GM12891 (cell line): ENCODE measurements around the gene SLC24A3.

Experiments
- DNase-seq: peaks from one replicate; pipeline ENCODE4 v3.0.0; 2011; ENCODE audit warnings: low spot score; ENCODE audit not compliant: insufficient read length
- FAIRE-seq: peaks from 2 replicates; lab custom pipeline; 2011; peaks lifted over from hg19 to GRCh38; lab: Jason Lieb, UNC
- PAX5 ChIP-seq: IDR thresholded peaks from 2 replicates; pipeline ENCODE4 v1.6.1; 2011; ENCODE audit warnings: low read length, moderate library complexity, mild to moderate bottlenecking; ENCODE audit not compliant: insufficient read depth, severe bottlenecking
- POLR2A ChIP-seq: IDR thresholded peaks from 2 replicates; pipeline ENCODE4 v1.6.1; 2011; ENCODE audit warnings: low read depth, low read length, control low read depth
- POLR2AphosphoS5 ChIP-seq: IDR thresholded peaks from 2 replicates; pipeline ENCODE4 v1.6.1; 2011; ENCODE audit warnings: low read depth, low read length, control low read depth
- POU2F2 ChIP-seq: IDR thresholded peaks from 2 replicates; pipeline ENCODE4 v1.6.1; 2011; ENCODE audit warnings: low read depth, mild to moderate bottlenecking, control low read depth, low read length, moderate library complexity
- SPI1 ChIP-seq: IDR thresholded peaks from 2 replicates; pipeline ENCODE4 v1.6.1; 2011; ENCODE audit warnings: low read depth, low read length, control low read depth
- TAF1 ChIP-seq: IDR thresholded peaks from 2 replicates; pipeline ENCODE4 v1.6.1; 2011; ENCODE audit warnings: low read depth, low read length, control low read depth

SLC24A3 gene

GRCh38 chr20:19351542-19351941, 139.1 kb downstream of the SLC24A3 start:
- TF ChIP-seq POLR2A = no peak
- FAIRE-seq = no peak
- no peak for DNase-seq

GRCh38 chr20:19354950-19355349, 142.5 kb downstream of the SLC24A3 start:
- FAIRE-seq = no peak
- no peak for DNase-seq
- TF ChIP-seq POLR2AphosphoS5 (no peak), PAX5 (no peak), SPI1 (no peak)

- FAIRE-seq (no peak), DNase-seq (no peak)
- TF ChIP-seq PAX5 (no peak), POU2F2 (no peak), SPI1 (no peak), POLR2A (no peak), TAF1 (no peak), POLR2AphosphoS5 (no peak)
Measured at GRCh38 chr20:19361790-19362189, 149.3 kb downstream of the SLC24A3 start.

- no peak for TF ChIP-seq PAX5
- TF ChIP-seq POLR2A = no peak
- TF ChIP-seq TAF1 = no peak
- no peak for FAIRE-seq
- DNase-seq = no peak
Measured at GRCh38 chr20:19363476-19363875, 151.0 kb downstream of the SLC24A3 start.

GRCh38 chr20:19367591-19367990, 155.1 kb downstream of the SLC24A3 start:
- no peak for FAIRE-seq
- no peak for DNase-seq
- no peak for TF ChIP-seq POLR2A
- no peak for TF ChIP-seq TAF1
- TF ChIP-seq POU2F2 = no peak
- TF ChIP-seq POLR2AphosphoS5 = no peak
- no peak for TF ChIP-seq PAX5
- TF ChIP-seq SPI1 = no peak

GRCh38 chr20:19368351-19368750, 155.9 kb downstream of the SLC24A3 start:
- DNase-seq (no peak), FAIRE-seq (no peak)
- no peak for TF ChIP-seq SPI1
- no peak for TF ChIP-seq POU2F2
- TF ChIP-seq TAF1 = no peak
- no peak for TF ChIP-seq POLR2A
- no peak for TF ChIP-seq POLR2AphosphoS5
- TF ChIP-seq PAX5 = no peak

GRCh38 chr20:19370076-19371075, 157.9 kb downstream of the SLC24A3 start:
- TF ChIP-seq POU2F2 = no peak
- no peak for TF ChIP-seq TAF1
- TF ChIP-seq POLR2A = no peak
- TF ChIP-seq PAX5 = no peak
- no peak for TF ChIP-seq SPI1
- TF ChIP-seq POLR2AphosphoS5 = no peak
- DNase-seq (no peak), FAIRE-seq (no peak)

GRCh38 chr20:19371112-19371511, 158.7 kb downstream of the SLC24A3 start:
- DNase-seq (no peak), FAIRE-seq (no peak)
- no peak for TF ChIP-seq PAX5
- TF ChIP-seq TAF1 = no peak
- no peak for TF ChIP-seq POU2F2
- TF ChIP-seq SPI1 = no peak
- no peak for TF ChIP-seq POLR2A
- no peak for TF ChIP-seq POLR2AphosphoS5

- TF ChIP-seq PAX5 (no peak), SPI1 (no peak), POLR2A (no peak), POU2F2 (no peak), TAF1 (no peak), POLR2AphosphoS5 (no peak)
- no peak for FAIRE-seq
- no peak for DNase-seq
Measured at GRCh38 chr20:19374216-19374615, 161.8 kb downstream of the SLC24A3 start.

- FAIRE-seq = no peak
- TF ChIP-seq PAX5 = no peak
- TF ChIP-seq POLR2AphosphoS5 = no peak
- no peak for TF ChIP-seq POU2F2
- no peak for TF ChIP-seq POLR2A
- no peak for TF ChIP-seq TAF1
- TF ChIP-seq SPI1 = no peak
- DNase-seq = no peak
Measured at GRCh38 chr20:19375395-19375794, 163.0 kb downstream of the SLC24A3 start.
